IMR-90 (cell line): ENCODE results near the gene MERTK. TPM values are rescaled to one million over a fixed set of nuclear protein-coding genes. Genes with fewer than 3 reads are reported as not detected.

Source experiments
- ATAC-seq: fragments of 200-7000 bp; cut with Tn5 transposase; 2 replicates; pipeline ENCODE4 v1.9.1; 2020; ENCODE audit warnings: low read depth, mild to moderate bottlenecking, moderate library complexity
- BruUV-seq: library from RNA; stranded (reverse); fragments of 400-500 nt; replicated peaks from 2 replicates; lab custom pipeline; 2021; lab: Mats Ljungman, UMichigan
- CTCF ChIA-PET: fragments of 300-600 bp; formaldehyde crosslinking; extraction: SDS; loops from one replicate; lab custom pipeline; 2021; ENCODE audit warnings: antibody characterized with exemption; lab: Yijun Ruan, JAX
- POLR2A ChIA-PET: fragments of 300-600 bp; sonication (Branson Sonifier 250); formaldehyde crosslinking; loops from one replicate; lab custom pipeline; 2022; ENCODE audit warnings: antibody characterized with exemption; ENCODE audit not compliant: unreplicated experiment; lab: Charles Lee
- DNase-seq: peaks from one replicate; pipeline ENCODE4 v3.0.0; 2013
- H2AFZ ChIP-seq: replicated peaks from 2 replicates; pipeline ENCODE3; 2013; ENCODE audit warnings: low read length, mild to moderate bottlenecking; ENCODE audit not compliant: poor library complexity
- H2AK5ac ChIP-seq: 2 replicates; pipeline ENCODE4 v1.6.1; 2013; ENCODE audit warnings: low read depth, low read length, inconsistent platforms
- H2AK9ac ChIP-seq: replicated peaks from 2 replicates; pipeline ENCODE3; 2013; ENCODE audit warnings: mild to moderate bottlenecking, low read depth, low read length, moderate library complexity; ENCODE audit not compliant: poor library complexity
- H2BK120ac ChIP-seq: 2 replicates; pipeline ENCODE4 v1.6.1; 2013; ENCODE audit warnings: low read depth, low read length, inconsistent platforms
- H2BK15ac ChIP-seq: 3 replicates; pipeline ENCODE4 v1.6.1; 2013; ENCODE audit warnings: low read depth, low read length, inconsistent platforms
- H2BK20ac ChIP-seq: 2 replicates; pipeline ENCODE4 v1.6.1; 2013; ENCODE audit warnings: low read depth, mild to moderate bottlenecking, inconsistent platforms, low read length, moderate library complexity
- H2BK5ac ChIP-seq: 2 replicates; pipeline ENCODE4 v1.6.1; 2013; ENCODE audit warnings: mild to moderate bottlenecking, low read depth, low read length, inconsistent platforms; ENCODE audit not compliant: poor library complexity, severe bottlenecking
- H3K14ac ChIP-seq: replicated peaks from 2 replicates; pipeline ENCODE4 v1.6.1; 2013; ENCODE audit warnings: low read depth, low read length, inconsistent platforms
- H3K18ac ChIP-seq: 2 replicates; pipeline ENCODE4 v1.6.1; 2013; ENCODE audit warnings: low read depth, low read length, control low read depth
- H3K23ac ChIP-seq: 2 replicates; pipeline ENCODE4 v1.6.1; 2013; ENCODE audit warnings: low read depth, low read length, inconsistent platforms
- H3K27ac ChIP-seq: 2 replicates; pipeline ENCODE4 v1.5.1; 2013; ENCODE audit warnings: mild to moderate bottlenecking, control low read depth, low read length; ENCODE audit not compliant: insufficient read depth
- H3K27me3 ChIP-seq: 2 replicates; pipeline ENCODE4 v1.6.1; 2013; ENCODE audit warnings: low read length; ENCODE audit not compliant: control insufficient read depth, insufficient read depth
- H3K36me3 ChIP-seq: 2 replicates; pipeline ENCODE4 v1.6.1; 2013; ENCODE audit warnings: low read length, mixed read lengths; ENCODE audit not compliant: control insufficient read depth, insufficient read depth
- H3K4ac ChIP-seq: 2 replicates; pipeline ENCODE4 v1.6.1; 2013; ENCODE audit warnings: low read depth, low read length, inconsistent platforms
- H3K4me1 ChIP-seq: 2 replicates; pipeline ENCODE4 v1.6.1; 2013; ENCODE audit warnings: low read length, mixed read lengths; ENCODE audit not compliant: control insufficient read depth, insufficient read depth
- H3K4me2 ChIP-seq: 2 replicates; pipeline ENCODE4 v1.6.1; 2013; ENCODE audit warnings: low read depth, mild to moderate bottlenecking, control low read depth, low read length, moderate library complexity
- H3K4me3 ChIP-seq: 2 replicates; pipeline ENCODE4 v1.5.1; 2013; ENCODE audit warnings: low read depth, mild to moderate bottlenecking, control low read depth, low read length, moderate library complexity; ENCODE audit not compliant: insufficient read depth
- H3K56ac ChIP-seq: 2 replicates; pipeline ENCODE4 v1.6.1; 2013; ENCODE audit warnings: low read length, inconsistent platforms; ENCODE audit not compliant: insufficient read depth; ENCODE audit errors: extremely low read depth
- H3K79me1 ChIP-seq, 2 experiments: 2 replicates each; pipeline ENCODE4 v1.6.1; 2013; ENCODE audit warnings: low read length in 2 of 2, inconsistent platforms in 1 of 2, low read depth in 1 of 2
- H3K9ac ChIP-seq: 2 replicates; pipeline ENCODE4 v1.6.1; 2013; ENCODE audit warnings: low read depth, low read length, control low read depth
- H3K9me1 ChIP-seq: 2 replicates; pipeline ENCODE4 v1.6.1; 2013; ENCODE audit warnings: low read length, inconsistent platforms; ENCODE audit not compliant: insufficient read depth
- H3K9me3 ChIP-seq: 2 replicates; pipeline ENCODE4 v1.6.1; 2013; ENCODE audit warnings: low read length; ENCODE audit not compliant: control insufficient read depth, insufficient read depth
- H4K20me1 ChIP-seq: 2 replicates; pipeline ENCODE4 v1.6.1; 2013; ENCODE audit warnings: low read length, inconsistent platforms; ENCODE audit not compliant: insufficient read depth
- H4K5ac ChIP-seq: 2 replicates; pipeline ENCODE4 v1.6.1; 2013; ENCODE audit warnings: mild to moderate bottlenecking, low read depth, low read length, control low read depth
- H4K8ac ChIP-seq, 2 experiments: 2 replicates each; pipeline ENCODE4 v1.6.1; 2013; ENCODE audit warnings: low read depth in 2 of 2, low read length in 2 of 2, control low read depth in 1 of 2, inconsistent platforms in 1 of 2
- H4K91ac ChIP-seq: 2 replicates; pipeline ENCODE4 v1.6.1; 2013; ENCODE audit warnings: low read depth, low read length, inconsistent platforms; ENCODE audit not compliant: insufficient read depth
- BHLHE40 ChIP-seq: fragments of 150-350 bp; IDR thresholded peaks from 2 replicates; pipeline ENCODE4 v1.6.1; 2016; ENCODE audit warnings: mild to moderate bottlenecking, low read depth, low read length
- CHD1 ChIP-seq: IDR thresholded peaks from 2 replicates; pipeline ENCODE4 v1.6.1; 2012; ENCODE audit warnings: low read depth, low read length, improper control_type of control experiment
- MAFK ChIP-seq: IDR thresholded peaks from 2 replicates; pipeline ENCODE4 v1.6.1; 2012; ENCODE audit warnings: low read depth, low read length, improper control_type of control experiment
- MXI1 ChIP-seq: IDR thresholded peaks from 2 replicates; pipeline ENCODE4 v1.6.1; 2012; ENCODE audit warnings: low read depth, mild to moderate bottlenecking, low read length, moderate library complexity, borderline replicate concordance
- NFE2L2 ChIP-seq: fragments of 150-350 bp; IDR thresholded peaks from 2 replicates; pipeline ENCODE4 v1.6.1; 2016; ENCODE audit warnings: low read depth, mild to moderate bottlenecking, low read length
- POLR2A ChIP-seq: IDR thresholded peaks from 2 replicates; pipeline ENCODE4 v1.6.1; 2012; ENCODE audit warnings: mild to moderate bottlenecking, low read depth, low read length
- RAD21 ChIP-seq: IDR thresholded peaks from 2 replicates; pipeline ENCODE4 v1.6.1; 2012; ENCODE audit warnings: low read length, improper control_type of control experiment
- RCOR1 ChIP-seq: IDR thresholded peaks from 2 replicates; pipeline ENCODE4 v1.6.1; 2012; ENCODE audit warnings: mild to moderate bottlenecking, low read length, improper control_type of control experiment; ENCODE audit not compliant: insufficient replicate concordance
- WGBS, 2 experiments: methylation state at CpG; one replicate each; pipeline versions ENCODE4 v1.1.5 to v1.1.7; 2013; ENCODE audit warnings: missing lambda C conversion rate in 2 of 2; ENCODE audit not compliant: insufficient read length in 1 of 2; ENCODE audit errors: extremely low coverage in 2 of 2; 5-methylcytosine and 5-hydroxymethylcytosine counted together
- dilution Hi-C: fragments of 300-500 bp; cut with HindIII; formaldehyde crosslinking; loops from one replicate; pipeline ENCODE4 v1.14.3; 2018; ENCODE audit warnings: low sequenced_read_pairs; ENCODE audit not compliant: unreplicated experiment
- in situ Hi-C: fragments of 300-500 bp; cut with MboI; formaldehyde crosslinking; loops from 3 replicates; pipeline ENCODE4 v1.14.3; 2019; ENCODE audit warnings: low sequenced_read_pairs, inconsistent platforms, mixed read lengths
- intact Hi-C: fragments of 100-400 bp; cut with micrococcal nuclease; formaldehyde crosslinking; loops from 2 replicates; pipeline ENCODE4 v1.10.0; 2022
- polyA plus RNA-seq, 3 experiments: library from polyadenylated mRNA; depleted of rRNA; stranded (reverse); fragments of >200 nt; gene quantifications; 2 replicates each; pipeline ENCODE4 v1.2.3, GENCODE V29; 2012; ENCODE audit warnings: low replicate concordance in 1 of 3
- total RNA-seq: library from RNA; depleted of rRNA; stranded (reverse); fragments of >200 nt; gene quantifications from 2 replicates; pipeline ENCODE4 v1.2.3, GENCODE V29; 2012
- TF ChIP-seq, protein P1 (sequence below): fragments of 150-350 bp; IDR thresholded peaks from 2 replicates; pipeline ENCODE4 v1.6.1; 2017; ENCODE audit warnings: mild to moderate bottlenecking, antibody characterized with exemption, low read length, low read depth

The MERTK gene
- total and polyA plus RNA-seq, 2 of the 4 experiments (the other 2 are of a cell fraction): 0.36 to 0.62 TPM

DNA sequence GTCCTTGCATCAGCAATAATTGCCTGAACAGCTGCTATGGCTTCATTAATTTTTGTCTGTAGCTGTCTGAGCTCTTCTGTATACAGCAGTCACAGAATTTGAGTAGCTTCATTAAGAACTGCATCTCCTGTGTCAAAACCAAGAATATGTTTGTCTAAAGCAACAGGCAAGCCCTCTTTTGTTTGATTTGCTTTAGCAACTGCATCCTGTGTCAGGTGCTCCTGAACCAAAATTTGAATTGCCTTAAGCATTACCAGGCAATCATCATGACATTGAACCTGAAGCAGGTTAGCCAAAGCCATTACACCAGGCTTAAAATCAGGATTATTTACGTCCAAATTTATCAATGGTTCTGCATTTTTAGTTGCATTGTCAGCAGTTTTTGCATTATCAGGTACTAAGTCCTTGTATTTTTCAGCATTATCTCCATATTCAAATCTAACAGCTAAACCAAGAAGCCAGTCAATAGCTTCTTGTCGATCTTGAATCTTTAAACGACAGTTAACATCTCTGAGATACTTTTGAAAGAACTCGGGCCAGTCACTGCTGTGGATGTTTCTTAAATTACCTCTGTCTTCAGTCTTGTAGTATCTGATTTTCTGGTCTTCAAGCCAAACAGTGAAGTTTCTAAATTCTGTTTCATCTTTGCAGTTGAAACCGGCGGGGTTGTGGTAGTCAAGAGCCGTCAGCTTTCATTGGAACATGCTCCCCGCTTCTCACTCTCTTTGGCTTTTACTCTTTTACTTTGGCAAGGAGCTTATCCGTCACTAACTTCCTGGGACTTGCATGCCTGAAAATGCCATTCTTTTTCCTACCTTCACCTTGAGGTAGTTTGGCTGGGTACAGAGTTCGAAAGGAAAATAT lies 42.2 kb downstream of the MERTK start:
- Histone ChIP-seq H3K4me2 (no peak overlapping the region), H2AFZ (no peak overlapping the region), H3K9me1 (no peaks in the 10 kb centered on the region), H3K27ac (no peak overlapping the region), H4K8ac (no peak overlapping the region), H2BK120ac (no peak overlapping the region), H2AK5ac (no peak overlapping the region), H4K20me1 (no peaks in the 10 kb centered on the region), H2BK20ac (no peak overlapping the region), H3K9me3 (no peaks in the 10 kb centered on the region), H3K4me1 (no peaks in the 10 kb centered on the region), H4K5ac (no peak overlapping the region), H3K14ac (no peak overlapping the region), H3K79me1 (no peaks in the 10 kb centered on the region), H3K4me3 (no peak overlapping the region), H3K36me3 (no peaks in the 10 kb centered on the region), H3K23ac (no peak overlapping the region), H3K4ac (no peak overlapping the region), H3K18ac (no peak overlapping the region), H2BK15ac (no peak overlapping the region), H4K91ac (no peak overlapping the region), H3K56ac (no peak overlapping the region), H3K9ac (no peak overlapping the region), H2AK9ac (no peak overlapping the region), H2BK5ac (no peak overlapping the region), H3K27me3 (peaks cover 24% of the 10 kb centered on the region)
- ChIA-PET POLR2A (no interaction called here), CTCF (no interaction called here)
- BruUV-seq: no TSS peak
- TF ChIP-seq CHD1: no peak
- TF ChIP-seq RAD21: no peak
- no peak for TF ChIP-seq POLR2A
- TF ChIP-seq MAFK: peak; percentile 96
- TF ChIP-seq, protein P1, sequence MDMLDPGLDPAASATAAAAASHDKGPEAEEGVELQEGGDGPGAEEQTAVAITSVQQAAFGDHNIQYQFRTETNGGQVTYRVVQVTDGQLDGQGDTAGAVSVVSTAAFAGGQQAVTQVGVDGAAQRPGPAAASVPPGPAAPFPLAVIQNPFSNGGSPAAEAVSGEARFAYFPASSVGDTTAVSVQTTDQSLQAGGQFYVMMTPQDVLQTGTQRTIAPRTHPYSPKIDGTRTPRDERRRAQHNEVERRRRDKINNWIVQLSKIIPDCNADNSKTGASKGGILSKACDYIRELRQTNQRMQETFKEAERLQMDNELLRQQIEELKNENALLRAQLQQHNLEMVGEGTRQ: no peak
- no peak for TF ChIP-seq BHLHE40
- no peak for TF ChIP-seq MXI1
- no peak for TF ChIP-seq NFE2L2
- TF ChIP-seq RCOR1: no peak
- in situ Hi-C loops (no loop called here), dilution Hi-C loops (no loop called here), intact Hi-C loops (no loop called here)
- no peak for DNase-seq
- WGBS, 2 experiments: 83% methylated on average over 2 of the region's 10 CpGs; no CpG with 5 or more reads in 1 of the 2 experiments
- ATAC-seq: no peak
